VCaP (cell line): ENCODE results near the gene WNT6.
A peak's percentile ranks its signal among the peaks of the same experiment; 100 is the strongest.
"Not testable (repeated sequence)": the region's sequence is repeated elsewhere in the genome, so short reads cannot be mapped to it uniquely, and the experiment has no call there.

Source experiments
- H3K27ac ChIP-seq: fragments of 450-650 bp; 2 replicates; pipeline ENCODE4 v1.5.1; 2017
- TF ChIP-seq, protein P1 (sequence below): fragments of 450-650 bp; conservative IDR thresholded peaks from 2 replicates; pipeline ENCODE4 v1.5.1; 2017; ENCODE audit warnings: mild to moderate bottlenecking, moderate library complexity

Gene WNT6

DNA sequence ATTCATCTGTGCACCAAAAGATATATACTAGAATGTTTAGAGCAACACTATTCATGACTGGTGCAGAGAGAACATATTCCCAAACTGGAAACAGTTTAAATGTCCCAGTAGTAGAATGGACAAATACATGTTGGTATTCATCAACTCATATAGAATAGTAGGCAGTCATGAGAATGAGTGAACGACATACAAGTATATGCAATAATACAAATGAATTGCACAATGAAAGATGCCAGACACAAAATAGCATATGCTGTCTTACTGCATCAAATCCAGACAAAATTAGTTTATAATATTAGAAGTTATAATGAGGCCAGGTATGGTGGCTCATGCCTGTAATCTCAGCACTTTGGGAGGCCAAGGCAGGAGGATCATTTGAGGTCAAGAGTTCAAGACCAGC is 19.7 kb upstream of the WNT6 start:
- TF ChIP-seq, protein P1, sequence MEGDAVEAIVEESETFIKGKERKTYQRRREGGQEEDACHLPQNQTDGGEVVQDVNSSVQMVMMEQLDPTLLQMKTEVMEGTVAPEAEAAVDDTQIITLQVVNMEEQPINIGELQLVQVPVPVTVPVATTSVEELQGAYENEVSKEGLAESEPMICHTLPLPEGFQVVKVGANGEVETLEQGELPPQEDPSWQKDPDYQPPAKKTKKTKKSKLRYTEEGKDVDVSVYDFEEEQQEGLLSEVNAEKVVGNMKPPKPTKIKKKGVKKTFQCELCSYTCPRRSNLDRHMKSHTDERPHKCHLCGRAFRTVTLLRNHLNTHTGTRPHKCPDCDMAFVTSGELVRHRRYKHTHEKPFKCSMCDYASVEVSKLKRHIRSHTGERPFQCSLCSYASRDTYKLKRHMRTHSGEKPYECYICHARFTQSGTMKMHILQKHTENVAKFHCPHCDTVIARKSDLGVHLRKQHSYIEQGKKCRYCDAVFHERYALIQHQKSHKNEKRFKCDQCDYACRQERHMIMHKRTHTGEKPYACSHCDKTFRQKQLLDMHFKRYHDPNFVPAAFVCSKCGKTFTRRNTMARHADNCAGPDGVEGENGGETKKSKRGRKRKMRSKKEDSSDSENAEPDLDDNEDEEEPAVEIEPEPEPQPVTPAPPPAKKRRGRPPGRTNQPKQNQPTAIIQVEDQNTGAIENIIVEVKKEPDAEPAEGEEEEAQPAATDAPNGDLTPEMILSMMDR = no peak
- H3K27ac ChIP-seq = no peak overlapping the region

DNA sequence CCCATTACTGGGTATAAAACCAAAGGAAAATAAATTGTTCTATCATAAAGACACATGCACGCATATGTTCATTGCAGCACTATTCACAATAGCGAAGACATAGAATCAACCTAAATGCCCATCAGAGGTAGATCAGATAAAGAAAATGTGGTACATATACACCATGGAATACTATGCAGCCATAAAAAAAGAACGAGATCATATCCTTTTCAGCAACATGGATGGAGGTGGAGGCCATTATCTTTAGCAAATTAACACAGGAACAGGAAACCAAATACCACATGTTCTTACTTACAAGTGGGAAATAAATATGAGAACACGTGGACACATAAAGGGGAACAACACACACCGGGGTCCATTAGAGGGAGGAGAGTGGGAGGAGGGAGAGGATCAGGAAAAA is 15.3 kb upstream of the WNT6 start:
- H3K27ac ChIP-seq = not testable (repeated sequence)

DNA sequence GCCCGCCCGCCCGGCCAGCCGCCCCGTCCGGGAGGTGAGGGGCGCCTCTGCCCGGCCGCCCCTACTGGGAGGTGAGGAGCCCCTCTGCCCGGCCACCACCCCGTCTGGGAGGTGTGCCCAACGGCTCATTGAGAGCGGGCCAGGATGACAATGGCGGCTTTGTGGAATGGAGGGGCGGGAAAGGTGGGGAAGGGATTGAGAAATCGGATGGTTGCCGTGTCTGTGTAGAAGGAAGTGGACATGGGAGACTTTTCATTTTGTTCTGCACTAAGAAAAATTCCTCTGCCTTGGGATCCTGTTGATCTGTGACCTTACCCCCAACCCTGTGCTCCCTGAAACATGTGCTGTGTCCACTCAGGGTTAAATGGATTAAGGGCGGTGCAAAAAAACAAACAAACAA is 12.6 kb upstream of the WNT6 start:
- not testable (repeated sequence) for H3K27ac ChIP-seq

DNA sequence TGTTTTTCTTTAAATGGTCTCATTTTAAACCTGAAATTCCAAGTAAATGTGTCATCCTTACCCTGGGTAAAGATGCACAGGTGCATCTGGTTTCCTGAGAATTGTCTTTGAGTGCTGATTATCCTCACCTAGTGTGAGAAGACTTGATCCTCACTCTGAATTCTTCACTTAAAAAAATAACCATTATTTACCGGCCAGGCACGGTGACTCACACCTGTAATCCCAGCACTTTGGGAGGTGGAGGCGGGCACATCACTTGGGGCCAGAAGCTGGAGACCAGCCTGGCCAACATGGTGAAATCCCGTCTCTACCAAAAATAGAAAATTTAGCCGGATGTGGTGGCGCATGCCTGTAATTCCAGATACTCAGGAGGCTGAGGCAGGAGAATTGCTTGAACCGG is 9.9 kb upstream of the WNT6 start:
- TF ChIP-seq, protein P1 = no peak

DNA sequence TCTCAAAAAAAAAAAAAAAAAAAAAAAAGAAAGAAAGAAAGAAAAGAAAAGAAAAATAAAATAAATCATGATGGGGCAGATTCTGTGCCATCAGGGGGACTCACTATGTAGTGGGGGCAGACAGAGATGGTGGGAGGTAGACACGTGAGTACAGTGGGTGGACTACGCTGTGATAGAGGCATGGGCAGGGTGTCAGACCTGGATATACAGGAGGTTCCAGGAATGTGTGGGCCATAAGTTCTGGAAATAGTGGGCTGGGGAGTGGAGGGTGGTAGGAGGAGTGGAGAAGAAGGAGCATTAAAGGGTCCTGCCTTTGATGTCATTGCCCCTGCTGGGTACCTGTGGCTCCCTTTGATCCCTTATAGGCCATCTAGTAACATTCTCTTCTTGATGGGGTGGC is 8.8 kb upstream of the WNT6 start:
- no peak overlapping the region for H3K27ac ChIP-seq
- TF ChIP-seq, protein P1 = no peak

More for the DNA sequence above, 9.9 kb upstream of the WNT6 start:
- no peak overlapping the region for H3K27ac ChIP-seq

DNA sequence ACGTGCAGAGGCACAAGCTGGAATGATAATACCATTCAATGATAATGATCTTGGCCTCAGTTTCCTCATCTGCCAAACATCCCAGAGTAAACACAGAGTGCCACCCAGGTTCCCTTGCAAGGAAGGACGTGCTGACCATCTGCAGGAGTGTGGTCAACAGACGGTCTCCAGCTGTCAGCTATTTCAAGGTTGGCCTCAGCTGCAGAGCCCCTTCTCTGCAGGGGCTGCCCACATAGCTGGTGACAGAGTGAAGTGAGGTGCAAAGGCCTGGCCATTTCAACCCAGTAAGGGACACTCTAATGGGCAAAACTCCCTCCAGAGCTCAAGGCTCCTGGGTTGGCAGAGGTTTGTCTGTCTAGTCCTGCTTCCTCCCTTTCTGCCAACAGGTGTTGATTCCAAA is 8.3 kb upstream of the WNT6 start:
- TF ChIP-seq, protein P1 = no peak
- no peak overlapping the region for H3K27ac ChIP-seq

DNA sequence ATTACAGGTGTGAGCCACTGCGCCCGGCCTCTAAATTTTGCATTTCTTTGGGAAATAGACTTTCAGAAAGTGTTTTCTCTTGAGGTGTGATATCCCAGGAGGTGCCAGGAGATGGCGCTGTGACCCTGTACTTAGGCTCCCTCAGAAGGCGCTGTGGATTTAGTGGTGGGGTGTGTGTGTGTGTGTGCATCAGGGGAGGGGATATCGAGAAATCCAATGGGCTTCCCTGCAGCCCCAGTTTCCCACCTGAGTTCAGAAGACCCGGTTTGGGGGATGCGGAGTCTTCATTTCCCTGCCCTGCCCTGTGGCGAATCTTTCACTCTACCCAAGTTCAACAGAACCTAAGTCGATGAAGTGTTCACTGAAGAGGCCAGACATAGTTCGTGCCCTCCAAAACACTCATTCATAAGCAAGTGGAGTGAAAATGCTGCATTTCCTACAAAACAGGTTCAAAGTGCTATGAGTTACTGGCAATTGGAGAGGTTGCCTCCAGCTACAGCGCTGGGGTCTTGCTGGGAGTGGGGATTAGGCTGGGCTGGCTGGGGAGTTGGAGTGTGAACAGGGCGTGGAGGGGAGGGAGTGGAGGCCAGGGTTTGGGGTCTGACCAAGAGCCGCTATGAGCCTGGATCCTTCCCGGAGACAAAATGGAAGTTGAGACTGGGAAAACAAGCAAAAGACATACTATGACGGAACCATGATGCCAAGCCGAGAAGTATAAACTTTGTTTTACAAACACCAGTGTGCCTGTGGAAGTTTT is 6.5 kb upstream of the WNT6 start:
- no peak overlapping the region for H3K27ac ChIP-seq
- TF ChIP-seq, protein P1 = peak; percentile 80

DNA sequence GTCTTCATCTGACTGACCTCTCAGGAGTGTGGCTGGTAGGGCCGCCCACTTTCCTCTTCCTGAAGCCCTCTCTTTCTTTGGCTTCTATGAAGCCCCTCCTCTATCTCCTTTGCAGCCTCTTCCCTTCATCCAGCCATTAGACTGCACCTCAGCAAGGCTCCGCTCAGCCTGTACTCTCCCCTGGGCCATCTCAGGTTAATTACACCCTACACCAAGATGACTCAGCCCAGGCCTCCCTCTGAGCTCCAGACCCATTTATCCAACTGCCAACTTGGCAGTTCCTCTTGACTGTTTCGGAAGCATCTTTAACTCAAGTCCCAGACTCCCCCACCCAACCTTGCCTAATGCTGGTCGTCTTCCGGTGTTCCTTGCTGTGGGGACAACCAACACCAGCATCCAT is 5.8 kb upstream of the WNT6 start:
- TF ChIP-seq, protein P1 = no peak
- H3K27ac ChIP-seq = no peak overlapping the region

DNA sequence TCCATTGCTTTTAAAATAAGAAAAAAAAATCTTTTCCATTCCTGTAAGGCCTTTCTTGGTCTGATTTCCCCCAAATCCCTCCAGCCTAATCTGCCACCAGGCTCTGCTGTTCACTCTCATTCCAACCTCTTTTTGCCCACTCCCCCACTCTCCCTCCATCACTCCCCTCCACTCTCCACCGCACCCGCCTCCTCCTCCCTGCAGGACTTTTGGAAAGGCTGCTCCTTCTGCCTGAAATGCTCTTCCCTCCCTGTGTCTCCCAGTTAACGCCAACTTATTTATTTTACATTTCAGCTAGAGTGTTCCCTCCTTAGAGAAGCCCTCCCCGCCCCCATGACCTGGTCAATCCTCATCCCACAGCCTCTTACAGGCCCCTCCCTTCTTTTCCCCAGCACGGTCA is 4.7 kb upstream of the WNT6 start:
- TF ChIP-seq, protein P1 = no peak
- H3K27ac ChIP-seq = no peak overlapping the region
